Vagina (tissue), 2 donors: ENCODE measurements around the gene RNF217.
"Not testable (repeated sequence)": the region's sequence is repeated elsewhere in the genome, so short reads cannot be mapped to it uniquely, and the experiment has no call there.

Source experiments
- CTCF ChIP-seq, 3 experiments: fragments of 450-650 bp in 2 of 3; fragments of 200-600 bp in 1 of 3; sonication (generic) in 1 of 3; IDR thresholded peaks; one replicate each; pipeline ENCODE4 v1.5.1; 2017 to 2019; ENCODE audit warnings: antibody characterized with exemption in 3 of 3, mild to moderate bottlenecking in 2 of 3, moderate library complexity in 2 of 3
- POLR2AphosphoS5 ChIP-seq, 2 donors: sonication (generic); formaldehyde crosslinking; IDR thresholded peaks; one replicate each; pipeline ENCODE4 v1.9.0; 2017; ENCODE audit warnings: antibody characterized with exemption in 2 of 2, mild to moderate bottlenecking in 2 of 2, low read depth in 1 of 2; ENCODE audit not compliant: insufficient read depth in 1 of 2

GRCh38 chr6:124965424-124965850 lies 3.2 kb downstream of the RNF217 start:
- TF ChIP-seq POLR2AphosphoS5 (IDR thresholded peaks at IDR 0.05; ENCODE audit: insufficient read depth in 1 of 2, low read depth in 1 of 2); CTCF (IDR thresholded peaks at IDR 0.05): not testable (repeated sequence)
